A549 (cell line): ENCODE results near the gene ESR1.

Source experiments
- EP300 ChIP-seq, 2 experiments: fragments of >200 bp; sonication (Bioruptor Twin); formaldehyde crosslinking; IDR thresholded peaks; 2 replicates in 1 of 2; 3 replicates in 1 of 2; pipeline ENCODE4 v1.6.1; 2016 to 2017
- SMC3 ChIP-seq: fragments of >200 bp; sonication (Bioruptor Twin); formaldehyde crosslinking; IDR thresholded peaks from 3 replicates; pipeline ENCODE4 v1.6.1; 2018; ENCODE audit warnings: inconsistent platforms
- TP53 ChIP-seq: fragments of 250-450 bp; sonication (Bioruptor Pico); IDR thresholded peaks from 2 replicates; pipeline ENCODE4 v1.5.0; 2021; ENCODE audit warnings: mild to moderate bottlenecking, moderate library complexity

DNA sequence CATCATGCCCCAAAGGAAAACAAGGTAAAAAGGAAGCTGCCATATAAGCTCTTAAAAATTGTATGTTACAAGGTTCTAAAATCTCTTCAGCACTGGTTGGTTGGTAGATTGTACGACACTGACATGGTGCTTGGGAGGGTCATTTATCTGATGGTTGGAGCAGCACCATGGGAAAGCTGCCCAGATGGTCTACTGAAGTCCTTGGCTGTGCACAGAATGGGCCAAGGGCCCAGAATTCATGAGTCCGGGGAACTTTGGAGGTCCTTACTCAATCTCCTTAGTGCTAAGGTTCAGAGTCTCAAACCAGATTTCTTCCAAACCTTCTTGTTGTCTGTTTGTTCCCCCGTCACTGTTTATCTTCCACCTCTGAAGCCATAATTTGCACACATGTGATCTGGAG is 314.4 kb downstream of the ESR1 start:
- TF ChIP-seq SMC3: no peak
- no peak for TF ChIP-seq EP300 (IDR thresholded peaks at IDR 0.05)
- TF ChIP-seq TP53: no peak
